K562 (cell line): ENCODE measurements around the gene ZDHHC8. TPM values are rescaled to one million over a fixed set of nuclear protein-coding genes. Genes with fewer than 3 reads are reported as not detected.

Experiments
- CCNT2 ChIP-seq: IDR thresholded peaks from 2 replicates; pipeline ENCODE4 v1.6.1; 2011; ENCODE audit warnings: borderline replicate concordance, low read depth, mild to moderate bottlenecking, moderate library complexity, mixed read lengths, low read length; ENCODE audit not compliant: insufficient read length; ENCODE audit errors: extremely low read depth
- COPS2 ChIP-seq: fragments of 450-650 bp; conservative IDR thresholded peaks from 2 replicates; pipeline ENCODE4 v1.6.1; 2016; ENCODE audit warnings: mild to moderate bottlenecking, moderate library complexity
- CTCF ChIP-seq, 3 experiments: IDR thresholded peaks in 2 of 3; conservative IDR thresholded peaks in 1 of 3; 2 replicates each; pipeline ENCODE4 v1.5.1; 2011 to 2012; ENCODE audit warnings: low read length in 3 of 3, mild to moderate bottlenecking in 3 of 3, control low read depth in 2 of 3, improper control_type of control experiment in 1 of 3, inconsistent platforms in 1 of 3, low read depth in 1 of 3, mixed read lengths in 1 of 3, moderate library complexity in 1 of 3; ENCODE audit not compliant: insufficient read depth in 2 of 3
- ELK1 ChIP-seq: sonication (generic); formaldehyde crosslinking; IDR thresholded peaks from 2 replicates; pipeline ENCODE4 v1.8.1; 2022; ENCODE audit warnings: missing genetic modification reagents
- FOS ChIP-seq: IDR thresholded peaks from 3 replicates; pipeline ENCODE4 v1.6.1; 2011; ENCODE audit not compliant: insufficient read length; ENCODE audit errors: extremely low read depth
- HDAC1 ChIP-seq, 2 experiments: fragments of 450-650 bp; IDR thresholded peaks; 2 replicates each; pipeline ENCODE4 v1.6.1; 2016 to 2017; ENCODE audit warnings: inconsistent platforms in 1 of 2, mild to moderate bottlenecking in 1 of 2, moderate library complexity in 1 of 2
- HLTF ChIP-seq: fragments of 450-650 bp; IDR thresholded peaks from 2 replicates; pipeline ENCODE4 v1.6.1; 2016
- KAT2B ChIP-seq: IDR thresholded peaks from one replicate; pipeline ENCODE4 v1.6.1; 2012; ENCODE audit warnings: low read depth, mild to moderate bottlenecking, control low read depth, inconsistent platforms, low read length, moderate library complexity
- KHSRP ChIP-seq: fragments of 450-650 bp; IDR thresholded peaks from 2 replicates; pipeline ENCODE4 v1.6.1; 2017
- MAFG ChIP-seq: fragments of 450-650 bp; conservative IDR thresholded peaks from 2 replicates; pipeline ENCODE4 v1.6.1; 2016; ENCODE audit warnings: missing genetic modification characterization, missing compliant biosample characterization
- NFIC ChIP-seq: fragments of 450-650 bp; IDR thresholded peaks from 2 replicates; pipeline ENCODE4 v1.6.1; 2017; ENCODE audit warnings: mild to moderate bottlenecking, inconsistent platforms
- ZNF766 ChIP-seq: fragments of 200-800 bp; sonication (Bioruptor generic); conservative IDR thresholded peaks from 2 replicates; pipeline ENCODE4 v1.6.1; 2016; ENCODE audit warnings: missing genetic modification characterization, missing compliant biosample characterization
- polyA plus RNA-seq, 8 experiments: library from polyadenylated mRNA; depleted of rRNA in 4 of 8; stranded (reverse) in 5 of 8; unstranded in 3 of 8; fragments of >200 nt; fragmentation: Nextera tagmentation in 2 of 8; fragmentation: Illumina TruSeq in 1 of 8; extraction: Ambion mirVana in 2 of 8; extraction: Trizol in 1 of 8; gene quantifications; 2 replicates each; pipeline versions ENCODE4 v1.2.1 to v1.2.3, GENCODE V29; 2011 to 2014; ENCODE audit warnings: inconsistent platforms in 1 of 8, missing spikeins in 1 of 8
- total RNA-seq, 7 experiments: library from RNA; depleted of rRNA in 6 of 7; stranded (reverse); fragments of >200 nt in 6 of 7; fragmentation: Illumina TruSeq in 2 of 7; extraction: Trizol in 2 of 7; gene quantifications; 2 replicates each; pipeline versions ENCODE4 v1.2.1 to v1.2.3, GENCODE V29; 2011 to 2021; ENCODE audit warnings: low replicate concordance in 1 of 7
- TF ChIP-seq, protein P1 (sequence below), 2 experiments: fragments of 450-650 bp; IDR thresholded peaks; 2 replicates each; pipeline ENCODE4 v1.6.1; 2016
- TF ChIP-seq, protein P2 (sequence below): sonication (generic); formaldehyde crosslinking; IDR thresholded peaks from 2 replicates; pipeline ENCODE4 v1.8.0; 2022; ENCODE audit warnings: mild to moderate bottlenecking, low read depth, missing genetic modification reagents
- TF ChIP-seq, protein P3 (sequence below), 2 experiments: IDR thresholded peaks in 1 of 2; conservative IDR thresholded peaks in 1 of 2; 2 replicates each; pipeline ENCODE4 v1.6.1; 2016; ENCODE audit warnings: low read depth in 2 of 2, mild to moderate bottlenecking in 1 of 2, missing compliant biosample characterization in 1 of 2, missing genetic modification characterization in 1 of 2, moderate library complexity in 1 of 2

The ZDHHC8 gene
- total and polyA plus RNA-seq, 9 of the 15 experiments (the other 6 are each of a cell fraction or from before 2014, with no cell fraction given): 0.04 to 109 (median 16.4) TPM

DNA sequence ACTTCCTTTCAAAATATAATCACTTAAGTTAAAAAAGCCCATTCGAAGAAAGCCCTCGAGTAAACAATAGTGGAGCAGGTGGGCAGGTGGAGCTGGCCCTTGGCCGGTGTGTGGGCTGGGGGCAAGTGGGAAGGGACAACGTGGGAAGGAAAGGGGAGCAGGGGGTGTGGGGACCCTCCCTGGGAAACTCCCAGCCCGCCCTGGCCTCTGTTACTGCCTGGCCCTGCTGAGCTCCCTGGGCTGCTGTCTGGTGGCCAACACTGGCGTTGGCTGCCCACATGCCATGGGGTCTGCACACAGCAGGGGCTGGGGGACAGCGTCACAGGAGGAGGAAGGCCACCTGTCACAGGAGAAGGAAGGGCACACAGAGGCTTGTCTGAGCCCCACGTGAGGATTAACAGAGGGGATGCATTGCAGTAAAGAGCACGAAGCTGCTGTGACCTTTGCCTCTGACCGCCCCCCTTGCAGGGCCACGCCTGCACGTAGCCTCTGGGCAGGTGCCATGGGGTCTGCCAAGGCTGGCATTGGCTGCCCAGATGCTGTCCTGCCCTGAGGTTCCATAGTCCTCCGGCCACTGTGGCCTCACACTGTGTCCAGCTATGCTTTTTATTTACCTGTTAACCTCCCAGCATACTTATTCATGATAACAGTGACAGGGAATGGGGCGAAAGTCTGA, 55.4 kb downstream of the ZDHHC8 start (continued):
- TF ChIP-seq CTCF (IDR thresholded peaks at IDR 0.05 in 2 of 3, conservative IDR thresholded peaks at IDR 0.05 in 1 of 3; ENCODE audit: insufficient read depth in 2 of 3, low read depth in 1 of 3, low read length in 3 of 3): no peak
- TF ChIP-seq ZNF766 (CRISPR knock-in tag): no peak
- no peak for TF ChIP-seq MAFG (tag)
- TF ChIP-seq KHSRP: no peak
- TF ChIP-seq, protein P1, sequence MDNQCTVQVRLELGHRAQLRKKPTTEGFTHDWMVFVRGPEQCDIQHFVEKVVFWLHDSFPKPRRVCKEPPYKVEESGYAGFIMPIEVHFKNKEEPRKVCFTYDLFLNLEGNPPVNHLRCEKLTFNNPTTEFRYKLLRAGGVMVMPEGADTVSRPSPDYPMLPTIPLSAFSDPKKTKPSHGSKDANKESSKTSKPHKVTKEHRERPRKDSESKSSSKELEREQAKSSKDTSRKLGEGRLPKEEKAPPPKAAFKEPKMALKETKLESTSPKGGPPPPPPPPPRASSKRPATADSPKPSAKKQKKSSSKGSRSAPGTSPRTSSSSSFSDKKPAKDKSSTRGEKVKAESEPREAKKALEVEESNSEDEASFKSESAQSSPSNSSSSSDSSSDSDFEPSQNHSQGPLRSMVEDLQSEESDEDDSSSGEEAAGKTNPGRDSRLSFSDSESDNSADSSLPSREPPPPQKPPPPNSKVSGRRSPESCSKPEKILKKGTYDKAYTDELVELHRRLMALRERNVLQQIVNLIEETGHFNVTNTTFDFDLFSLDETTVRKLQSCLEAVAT (IDR thresholded peaks at IDR 0.05): no peak
- TF ChIP-seq ELK1 (CRISPR knock-in tag): peak; percentile 50; the same call in 1 of the 2 replicates
- TF ChIP-seq COPS2: no peak
- TF ChIP-seq, protein P2, sequence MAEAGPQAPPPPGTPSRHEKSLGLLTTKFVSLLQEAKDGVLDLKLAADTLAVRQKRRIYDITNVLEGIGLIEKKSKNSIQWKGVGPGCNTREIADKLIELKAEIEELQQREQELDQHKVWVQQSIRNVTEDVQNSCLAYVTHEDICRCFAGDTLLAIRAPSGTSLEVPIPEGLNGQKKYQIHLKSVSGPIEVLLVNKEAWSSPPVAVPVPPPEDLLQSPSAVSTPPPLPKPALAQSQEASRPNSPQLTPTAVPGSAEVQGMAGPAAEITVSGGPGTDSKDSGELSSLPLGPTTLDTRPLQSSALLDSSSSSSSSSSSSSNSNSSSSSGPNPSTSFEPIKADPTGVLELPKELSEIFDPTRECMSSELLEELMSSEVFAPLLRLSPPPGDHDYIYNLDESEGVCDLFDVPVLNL (CRISPR knock-in tag): no peak
- TF ChIP-seq HLTF: no peak
- TF ChIP-seq CCNT2: no peak
- TF ChIP-seq, protein P3, sequence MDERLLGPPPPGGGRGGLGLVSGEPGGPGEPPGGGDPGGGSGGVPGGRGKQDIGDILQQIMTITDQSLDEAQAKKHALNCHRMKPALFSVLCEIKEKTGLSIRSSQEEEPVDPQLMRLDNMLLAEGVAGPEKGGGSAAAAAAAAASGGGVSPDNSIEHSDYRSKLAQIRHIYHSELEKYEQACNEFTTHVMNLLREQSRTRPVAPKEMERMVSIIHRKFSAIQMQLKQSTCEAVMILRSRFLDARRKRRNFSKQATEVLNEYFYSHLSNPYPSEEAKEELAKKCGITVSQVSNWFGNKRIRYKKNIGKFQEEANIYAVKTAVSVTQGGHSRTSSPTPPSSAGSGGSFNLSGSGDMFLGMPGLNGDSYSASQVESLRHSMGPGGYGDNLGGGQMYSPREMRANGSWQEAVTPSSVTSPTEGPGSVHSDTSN (CRISPR knock-in tag; IDR thresholded peaks at IDR 0.05; ENCODE audit: low read depth): 0 out of 2 replicates have a peak, but pooled peaks have one; percentile 27
- TF ChIP-seq, protein P3 (tag; conservative IDR thresholded peaks at IDR 0.05; ENCODE audit: low read depth): no peak
- TF ChIP-seq KAT2B: no peak
- no peak for TF ChIP-seq NFIC
- TF ChIP-seq FOS: no peak
- TF ChIP-seq HDAC1 (IDR thresholded peaks at IDR 0.05): no peak
